ENCODE data around the gene LSG1.

Gene LSG1

DNA sequence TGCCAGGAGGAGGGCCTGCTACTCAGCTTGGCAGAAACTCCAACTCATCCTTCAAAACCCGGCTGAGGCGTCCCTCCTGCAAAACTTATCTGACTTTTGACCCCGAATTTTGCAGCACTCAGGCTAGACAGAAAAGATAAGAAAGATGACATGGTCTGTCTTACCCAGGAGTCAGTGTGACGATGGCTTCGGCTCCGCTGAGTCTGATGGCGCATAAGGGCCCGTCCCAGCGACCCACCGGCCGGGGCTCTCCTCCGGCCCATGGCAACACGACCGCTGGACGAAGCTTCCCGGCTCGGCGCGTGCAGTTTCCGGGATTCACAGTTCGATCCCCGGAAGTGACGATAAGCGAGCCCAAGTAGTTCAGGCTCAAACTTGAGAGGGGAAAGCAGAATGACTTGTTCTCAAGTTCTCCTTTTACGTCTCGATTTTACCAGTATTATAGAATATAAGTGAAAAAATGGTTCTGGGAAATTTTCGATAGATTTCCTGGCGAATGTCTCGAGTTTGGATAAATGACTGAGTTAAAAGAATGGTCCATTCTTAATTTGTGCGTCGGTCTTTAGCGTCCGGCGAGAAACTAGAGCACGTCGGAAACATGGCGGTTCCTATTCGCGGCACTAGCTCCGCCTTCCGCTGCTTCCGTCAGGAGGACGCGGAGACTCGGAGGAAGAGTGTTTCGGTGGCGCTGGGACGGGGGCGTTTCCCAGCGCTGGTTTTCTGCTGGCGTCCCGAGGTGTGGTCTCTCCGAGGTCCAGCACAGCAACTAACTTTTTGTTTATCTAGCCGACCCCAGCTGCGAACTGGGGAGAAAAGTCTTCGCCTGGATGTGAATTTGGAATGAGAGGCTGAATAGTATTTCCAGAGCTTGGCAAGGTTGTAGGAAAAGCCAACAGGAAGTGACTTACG, at the start of gene LSG1:
Gene LSG1, minus strand, starts transcription at position 292 of the 909 bp plus-strand sequence. Its CDS starts 29 bp downstream, at position 263.
- Histone ChIP-seq H3K9ac (ENCODE audit: low read length in 5 of 5) (peak within 1 kb of the TSS; percentile 65 to 94 (median 77)), H3K4me1 (ENCODE audit: control insufficient read depth in 5 of 5, insufficient read depth in 5 of 5, low read length in 5 of 5) (peaks cover 5 to 30% (median 30%) of the 10 kb centered on the region in 5 donors)

DNA sequence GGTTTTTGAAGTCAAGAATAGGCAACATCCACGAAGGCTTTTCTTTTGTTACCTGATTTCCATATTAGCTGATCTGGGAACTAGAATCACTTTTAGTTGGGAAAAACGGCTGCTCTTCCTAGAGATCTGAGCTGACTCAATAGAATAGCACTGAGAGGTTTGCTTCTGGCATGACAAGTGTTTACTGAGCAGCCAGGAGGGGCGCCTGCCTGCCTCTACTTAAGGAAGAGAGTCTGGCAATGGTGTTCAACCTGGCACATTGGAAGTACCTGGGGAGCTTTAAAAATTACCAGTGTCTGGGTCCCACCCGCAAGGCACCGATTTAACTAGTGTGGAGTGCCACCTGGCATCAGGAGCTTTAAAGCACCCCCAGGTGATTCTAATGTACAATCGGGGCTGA, 48.1 kb upstream of the LSG1 start:
- H3K27ac ChIP-seq (ENCODE audit: low read depth, low read length): no peak overlapping the region
- H3K4me1 ChIP-seq (ENCODE audit: control insufficient read depth in 5 of 5, insufficient read depth in 5 of 5, low read length in 5 of 5): no peaks in the 10 kb centered on the region
- H3K9ac ChIP-seq (ENCODE audit: low read length in 5 of 5): no peak overlapping the region
- H3K9me3 ChIP-seq (ENCODE audit: control insufficient read depth in 5 of 5, low read length in 5 of 5): no peaks in the 10 kb centered on the region
- H3K4me3 ChIP-seq (ENCODE audit: low read depth in 1 of 5, low read length in 5 of 5): no peak overlapping the region
- H3K27me3 ChIP-seq (ENCODE audit: control insufficient read depth in 5 of 5, insufficient read depth in 4 of 5, low read length in 5 of 5): peaks cover 0 to 10% (median 3%) of the 10 kb centered on the region in 5 donors
- H3K36me3 ChIP-seq (ENCODE audit: control insufficient read depth in 5 of 5, insufficient read depth in 5 of 5, low read length in 5 of 5): no peaks in the 10 kb centered on the region

More for the DNA sequence above, at the start of gene LSG1:
- Histone ChIP-seq H3K27ac (ENCODE audit: low read depth, low read length) (peak within 1 kb of the TSS; percentile 93), H3K36me3 (ENCODE audit: control insufficient read depth in 5 of 5, insufficient read depth in 5 of 5, low read length in 5 of 5) (peaks cover 0 to 14% (median 11%) of the 10 kb centered on the region in 5 donors), H3K4me3 (ENCODE audit: low read depth in 1 of 5, low read length in 5 of 5) (peak within 1 kb of the TSS; percentile 66 to 99 (median 86)), H3K9me3 (ENCODE audit: control insufficient read depth in 5 of 5, low read length in 5 of 5) (no peaks in the 10 kb centered on the region), H3K27me3 (ENCODE audit: control insufficient read depth in 5 of 5, insufficient read depth in 4 of 5, low read length in 5 of 5) (no peaks in the 10 kb centered on the region)

DNA sequence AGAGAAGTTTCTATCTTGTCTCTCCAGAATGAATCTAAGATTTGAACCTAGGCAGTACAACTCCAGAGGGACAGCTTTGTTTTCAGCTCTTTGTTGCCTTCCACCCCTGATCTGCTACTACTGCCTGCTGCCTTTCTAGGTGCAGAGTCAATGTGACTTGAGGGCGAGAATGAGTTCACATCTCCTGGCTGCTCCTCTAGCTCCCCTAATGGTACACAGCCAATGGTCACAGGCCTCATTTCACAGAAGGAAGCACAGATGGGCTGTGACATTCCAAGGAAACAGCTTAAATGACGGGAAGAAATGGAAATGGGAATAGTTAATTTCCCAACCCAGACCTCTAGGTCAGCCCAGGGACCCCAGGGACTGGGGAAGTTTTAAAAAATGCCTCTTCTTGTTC, 46.1 kb upstream of the LSG1 start:
- no peak overlapping the region for H3K4me3 ChIP-seq (ENCODE audit: low read depth in 1 of 5, low read length in 5 of 5)
- no peak overlapping the region for H3K9ac ChIP-seq (ENCODE audit: low read length in 5 of 5)
- peaks cover 0 to 10% (median 3%) of the 10 kb centered on the region in 5 donors for H3K27me3 ChIP-seq (ENCODE audit: control insufficient read depth in 5 of 5, insufficient read depth in 4 of 5, low read length in 5 of 5)
- no peaks in the 10 kb centered on the region for H3K36me3 ChIP-seq (ENCODE audit: control insufficient read depth in 5 of 5, insufficient read depth in 5 of 5, low read length in 5 of 5)
- H3K4me1 ChIP-seq (ENCODE audit: control insufficient read depth in 5 of 5, insufficient read depth in 5 of 5, low read length in 5 of 5): no peaks in the 10 kb centered on the region
- H3K9me3 ChIP-seq (ENCODE audit: control insufficient read depth in 5 of 5, low read length in 5 of 5): no peaks in the 10 kb centered on the region
- no peak overlapping the region for H3K27ac ChIP-seq (ENCODE audit: low read depth, low read length)

DNA sequence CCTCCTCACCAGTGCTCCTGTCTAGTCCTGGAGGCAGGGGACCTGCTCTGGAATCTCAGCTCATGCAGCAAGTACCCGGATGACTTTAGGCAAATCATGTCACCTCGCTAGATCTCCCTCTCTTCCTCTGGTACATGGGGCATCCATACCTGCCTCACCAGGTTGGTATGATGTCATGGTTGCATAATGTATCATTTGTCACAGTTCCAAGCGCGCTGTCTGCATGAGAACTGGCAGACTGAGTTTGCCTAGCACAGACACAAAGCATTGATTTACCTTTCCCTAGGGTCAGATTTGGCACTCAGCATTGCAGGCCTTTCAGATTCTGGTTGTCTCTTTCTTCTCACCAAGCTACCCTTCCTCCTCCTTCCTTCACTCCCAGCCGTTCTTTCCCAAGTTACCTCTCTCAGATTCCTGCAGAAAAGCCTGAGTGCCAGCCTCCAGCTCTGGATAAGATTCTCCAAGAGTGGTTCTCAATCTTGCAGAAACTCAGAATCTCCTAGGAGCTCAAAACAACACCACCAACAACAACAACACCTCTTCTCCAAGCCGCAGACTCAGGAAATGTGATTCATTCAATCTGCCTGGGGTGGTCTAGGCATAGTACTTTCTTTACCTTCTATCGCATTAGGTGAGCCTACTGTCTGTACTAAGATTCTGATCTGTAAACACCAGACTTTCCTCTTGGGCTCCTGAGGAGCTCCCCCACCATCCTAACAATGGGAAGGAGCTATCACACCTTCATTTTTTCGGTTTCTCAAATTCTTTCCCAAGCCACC, 43.2 kb upstream of the LSG1 start:
- Histone ChIP-seq H3K36me3 (ENCODE audit: control insufficient read depth in 5 of 5, insufficient read depth in 5 of 5, low read length in 5 of 5) (no peaks in the 10 kb centered on the region), H3K4me1 (ENCODE audit: control insufficient read depth in 5 of 5, insufficient read depth in 5 of 5, low read length in 5 of 5) (peaks cover 0 to 6% (median 4%) of the 10 kb centered on the region in 5 donors), H3K4me3 (ENCODE audit: low read depth in 1 of 5, low read length in 5 of 5) (no peak overlapping the region), H3K9me3 (ENCODE audit: control insufficient read depth in 5 of 5, low read length in 5 of 5) (no peaks in the 10 kb centered on the region), H3K27ac (ENCODE audit: low read depth, low read length) (no peak overlapping the region), H3K27me3 (ENCODE audit: control insufficient read depth in 5 of 5, insufficient read depth in 4 of 5, low read length in 5 of 5) (peaks cover 0 to 12% (median 3%) of the 10 kb centered on the region in 5 donors), H3K9ac (ENCODE audit: low read length in 5 of 5) (no peak overlapping the region)

DNA sequence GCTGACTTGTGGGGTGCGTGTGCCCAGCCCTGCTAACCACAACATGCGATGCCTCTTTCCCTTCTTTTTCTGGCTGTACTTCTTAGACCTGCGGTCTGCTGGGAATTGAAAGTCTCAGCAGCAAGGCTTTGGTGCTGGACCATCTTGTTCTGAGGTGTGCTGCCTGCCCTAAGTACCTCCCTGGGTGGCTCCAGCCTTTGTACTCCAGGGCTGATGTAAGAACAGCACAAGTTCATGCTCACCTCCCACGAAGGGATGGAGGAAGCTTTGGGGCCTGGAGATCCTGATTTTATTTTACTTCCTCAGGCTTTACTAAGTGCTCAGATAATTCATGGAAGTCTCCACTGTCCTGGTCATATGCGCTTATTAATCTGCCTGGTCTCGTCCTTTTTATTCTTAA, 42.6 kb upstream of the LSG1 start:
- Histone ChIP-seq H3K9me3 (ENCODE audit: control insufficient read depth in 5 of 5, low read length in 5 of 5) (no peaks in the 10 kb centered on the region), H3K27me3 (ENCODE audit: control insufficient read depth in 5 of 5, insufficient read depth in 4 of 5, low read length in 5 of 5) (peaks cover 0 to 12% (median 3%) of the 10 kb centered on the region in 5 donors), H3K27ac (ENCODE audit: low read depth, low read length) (no peak overlapping the region), H3K4me1 (ENCODE audit: control insufficient read depth in 5 of 5, insufficient read depth in 5 of 5, low read length in 5 of 5) (peaks cover 0 to 6% (median 4%) of the 10 kb centered on the region in 5 donors), H3K36me3 (ENCODE audit: control insufficient read depth in 5 of 5, insufficient read depth in 5 of 5, low read length in 5 of 5) (no peaks in the 10 kb centered on the region), H3K4me3 (ENCODE audit: low read depth in 1 of 5, low read length in 5 of 5) (no peak overlapping the region), H3K9ac (ENCODE audit: low read length in 5 of 5) (no peak overlapping the region)

DNA sequence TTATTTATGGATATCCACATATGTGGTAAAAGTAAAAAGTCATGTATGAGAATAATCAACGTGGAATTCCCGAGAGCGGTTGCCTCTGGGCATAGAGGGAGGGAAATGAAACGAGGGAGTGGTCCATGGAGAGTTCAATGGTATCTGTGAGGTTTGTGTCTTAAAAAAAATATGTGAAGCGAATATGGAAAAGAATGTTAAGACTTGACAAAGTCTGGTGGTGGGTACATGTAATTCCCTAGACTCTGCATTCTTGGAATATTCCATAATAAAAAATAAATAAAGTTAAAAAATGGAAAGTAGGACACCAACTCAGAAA, 42.1 kb upstream of the LSG1 start:
- Histone ChIP-seq H3K27me3 (ENCODE audit: control insufficient read depth in 5 of 5, insufficient read depth in 4 of 5, low read length in 5 of 5) (peaks cover 0 to 12% (median 3%) of the 10 kb centered on the region in 5 donors), H3K4me1 (ENCODE audit: control insufficient read depth in 5 of 5, insufficient read depth in 5 of 5, low read length in 5 of 5) (peaks cover 0 to 6% (median 4%) of the 10 kb centered on the region in 5 donors), H3K9me3 (ENCODE audit: control insufficient read depth in 5 of 5, low read length in 5 of 5) (no peaks in the 10 kb centered on the region)

DNA sequence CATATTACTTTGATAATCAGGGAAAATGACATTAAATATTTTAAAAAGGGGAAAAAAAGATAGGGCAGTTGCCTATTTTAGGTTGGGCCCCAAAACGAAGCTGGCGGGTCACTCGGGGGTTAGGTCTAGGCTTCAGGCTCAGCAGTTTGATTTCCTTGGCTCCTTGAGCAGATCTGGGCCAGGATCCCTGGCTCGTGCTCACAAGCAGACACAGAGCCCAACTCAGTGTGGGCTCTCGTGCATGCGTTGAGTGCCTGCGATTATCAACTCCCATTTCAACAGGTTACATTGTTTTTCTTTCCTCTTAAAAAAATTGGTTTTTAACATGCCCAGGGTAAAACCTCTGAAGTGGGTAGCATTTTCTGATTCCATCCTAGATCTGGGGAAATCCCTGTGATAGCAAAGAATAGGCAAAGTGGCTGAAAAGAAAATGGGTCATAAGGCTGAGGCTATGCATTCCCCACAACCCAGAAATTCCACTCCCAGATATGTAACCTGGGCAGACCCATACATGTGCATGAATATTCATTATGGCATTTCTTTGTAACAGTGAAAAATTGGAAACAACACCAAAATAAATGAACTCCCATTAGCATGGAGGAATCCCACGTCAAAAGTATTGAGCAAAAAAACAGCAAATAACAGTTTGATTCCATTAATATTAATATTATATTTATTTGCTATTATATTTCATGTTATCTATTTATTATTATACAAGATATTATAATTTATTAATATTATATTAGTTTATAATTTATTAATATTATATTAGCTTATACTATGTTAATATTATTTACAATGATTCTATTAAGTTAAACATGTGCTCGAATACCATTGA, 41.5 kb upstream of the LSG1 start:
- Histone ChIP-seq H3K9me3 (ENCODE audit: control insufficient read depth in 5 of 5, low read length in 5 of 5) (no peaks in the 10 kb centered on the region), H3K4me3 (ENCODE audit: low read depth in 1 of 5, low read length in 5 of 5) (no peak overlapping the region), H3K36me3 (ENCODE audit: control insufficient read depth in 5 of 5, insufficient read depth in 5 of 5, low read length in 5 of 5) (no peaks in the 10 kb centered on the region), H3K27me3 (ENCODE audit: control insufficient read depth in 5 of 5, insufficient read depth in 4 of 5, low read length in 5 of 5) (peaks cover 0 to 12% (median 3%) of the 10 kb centered on the region in 5 donors), H3K9ac (ENCODE audit: low read length in 5 of 5) (no peak overlapping the region), H3K27ac (ENCODE audit: low read depth, low read length) (no peak overlapping the region), H3K4me1 (ENCODE audit: control insufficient read depth in 5 of 5, insufficient read depth in 5 of 5, low read length in 5 of 5) (peaks cover 0 to 6% (median 4%) of the 10 kb centered on the region in 5 donors)

More for the DNA sequence above, 42.1 kb upstream of the LSG1 start:
- H3K36me3 ChIP-seq (ENCODE audit: control insufficient read depth in 5 of 5, insufficient read depth in 5 of 5, low read length in 5 of 5): no peaks in the 10 kb centered on the region
- no peak overlapping the region for H3K9ac ChIP-seq (ENCODE audit: low read length in 5 of 5)
- H3K4me3 ChIP-seq (ENCODE audit: low read depth in 1 of 5, low read length in 5 of 5): no peak overlapping the region
- no peak overlapping the region for H3K27ac ChIP-seq (ENCODE audit: low read depth, low read length)

DNA sequence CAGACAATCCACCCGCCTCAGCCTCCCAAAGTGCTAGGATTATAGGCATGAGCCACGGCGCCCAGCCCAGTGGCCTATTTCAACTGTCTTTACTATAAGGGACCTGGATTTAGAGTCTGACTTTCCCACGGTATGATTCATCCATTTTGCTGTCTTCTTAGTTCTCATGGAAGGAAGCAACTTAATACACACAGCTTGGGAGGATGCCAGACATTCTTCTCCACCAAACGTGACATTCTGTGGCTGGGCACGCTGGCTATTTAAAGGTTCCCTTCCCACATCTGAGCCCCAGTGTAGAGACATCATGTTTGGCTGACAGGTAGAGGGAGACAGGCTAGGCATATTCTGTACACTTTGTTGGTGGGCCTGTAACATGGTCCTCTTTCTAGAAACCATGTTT, 39.9 kb upstream of the LSG1 start:
- Histone ChIP-seq H3K9ac (ENCODE audit: low read length in 5 of 5) (no peak overlapping the region), H3K4me3 (ENCODE audit: low read depth in 1 of 5, low read length in 5 of 5) (no peak overlapping the region), H3K27me3 (ENCODE audit: control insufficient read depth in 5 of 5, insufficient read depth in 4 of 5, low read length in 5 of 5) (peaks cover 0 to 2% (median 0%) of the 10 kb centered on the region in 5 donors), H3K4me1 (ENCODE audit: control insufficient read depth in 5 of 5, insufficient read depth in 5 of 5, low read length in 5 of 5) (peaks cover 0 to 6% (median 4%) of the 10 kb centered on the region in 5 donors), H3K27ac (ENCODE audit: low read depth, low read length) (no peak overlapping the region), H3K36me3 (ENCODE audit: control insufficient read depth in 5 of 5, insufficient read depth in 5 of 5, low read length in 5 of 5) (no peaks in the 10 kb centered on the region), H3K9me3 (ENCODE audit: control insufficient read depth in 5 of 5, low read length in 5 of 5) (peaks cover 0 to 7% (median 6%) of the 10 kb centered on the region in 5 donors)

DNA sequence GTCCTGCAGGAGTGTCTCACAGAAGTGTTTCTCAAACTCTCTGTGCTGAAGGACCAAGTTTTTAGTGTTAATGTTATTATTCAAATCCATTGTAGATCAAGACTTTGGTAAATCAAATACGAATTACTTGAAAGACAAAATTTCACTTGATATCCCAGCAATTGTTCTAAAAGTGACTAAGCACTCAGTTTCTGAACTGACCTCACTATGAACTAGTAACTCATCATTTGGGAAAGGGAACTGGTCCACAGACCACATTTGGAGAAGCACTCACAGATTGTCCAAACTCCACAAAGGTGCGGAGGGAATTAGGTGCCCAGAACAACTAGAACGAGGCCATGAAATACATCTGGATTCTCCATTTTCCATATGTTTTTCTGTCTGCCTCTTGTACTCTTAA, 39.3 kb upstream of the LSG1 start:
- Histone ChIP-seq H3K27ac (ENCODE audit: low read depth, low read length) (no peak overlapping the region), H3K9me3 (ENCODE audit: control insufficient read depth in 5 of 5, low read length in 5 of 5) (peaks cover 0 to 7% (median 6%) of the 10 kb centered on the region in 5 donors), H3K4me3 (ENCODE audit: low read depth in 1 of 5, low read length in 5 of 5) (no peak overlapping the region), H3K27me3 (ENCODE audit: control insufficient read depth in 5 of 5, insufficient read depth in 4 of 5, low read length in 5 of 5) (peaks cover 0 to 2% (median 0%) of the 10 kb centered on the region in 5 donors), H3K9ac (ENCODE audit: low read length in 5 of 5) (no peak overlapping the region), H3K36me3 (ENCODE audit: control insufficient read depth in 5 of 5, insufficient read depth in 5 of 5, low read length in 5 of 5) (no peaks in the 10 kb centered on the region), H3K4me1 (ENCODE audit: control insufficient read depth in 5 of 5, insufficient read depth in 5 of 5, low read length in 5 of 5) (peaks cover 0 to 6% (median 4%) of the 10 kb centered on the region in 5 donors)

Data from subcutaneous abdominal adipose tissue (tissue), 5 donors.